Measurements from ENCODE around the gene CLSTN1. TPM values are rescaled to one million over a fixed set of nuclear protein-coding genes. Genes with fewer than 3 reads are reported as not detected.

CLSTN1 gene
- total RNA-seq, 3 donors from 2014 or later: 166 to 275 (median 224) TPM

GRCh38 chr1:9850442-9851162 lies 26.8 kb upstream of the CLSTN1 start:
- ATAC-seq (no peak), DNase-seq (no peak)
- Histone ChIP-seq H3K36me3 (ENCODE audit: low read depth) (no peaks in the 10 kb centered on the region), H3K4me3 (no peak overlapping the region), H3K9me3 (peaks cover 5% of the 10 kb centered on the region), H3K4me1 (ENCODE audit: low read depth) (no peaks in the 10 kb centered on the region)
- intact Hi-C loops (cut with DNase I, micrococcal nuclease): no loop called here
- TF ChIP-seq CTCF (IDR thresholded peaks at IDR 0.05): no peak

- Histone ChIP-seq H3K4me1 (ENCODE audit: low read depth) (no peaks in the 10 kb centered on the region), H3K9me3 (peaks cover 5% of the 10 kb centered on the region), H3K4me3 (no peak overlapping the region), H3K36me3 (ENCODE audit: low read depth) (no peaks in the 10 kb centered on the region)
- ATAC-seq (peak; percentile 15), DNase-seq (no peak)
- intact Hi-C loops (cut with DNase I, micrococcal nuclease): no loop called here
- no peak for TF ChIP-seq CTCF (IDR thresholded peaks at IDR 0.05)
Measured at GRCh38 chr1:9849691-9850441, 26.1 kb upstream of the CLSTN1 start.

- DNase-seq: no peak
- no peaks in the 10 kb centered on the region for H3K36me3 ChIP-seq (ENCODE audit: low read depth)
- H3K4me3 ChIP-seq: no peak overlapping the region
- no peak for ATAC-seq
- intact Hi-C loops (cut with DNase I, micrococcal nuclease): no loop called here
- TF ChIP-seq CTCF (IDR thresholded peaks at IDR 0.05): no peak
- H3K9me3 ChIP-seq: no peaks in the 10 kb centered on the region
- peaks cover 3% of the 10 kb centered on the region for H3K4me1 ChIP-seq (ENCODE audit: low read depth)
Measured at GRCh38 chr1:9848022-9848421, 24.3 kb upstream of the CLSTN1 start.

GRCh38 chr1:9847269-9847668 lies 23.5 kb upstream of the CLSTN1 start:
- Histone ChIP-seq H3K36me3 (ENCODE audit: low read depth) (no peaks in the 10 kb centered on the region), H3K4me3 (no peak overlapping the region), H3K4me1 (ENCODE audit: low read depth) (peaks cover 11% of the 10 kb centered on the region), H3K9me3 (no peaks in the 10 kb centered on the region)
- DNase-seq (no peak), ATAC-seq (no peak)
- TF ChIP-seq CTCF (IDR thresholded peaks at IDR 0.05): no peak
- intact Hi-C loops (cut with DNase I, micrococcal nuclease): no loop called here

GRCh38 chr1:9846611-9847171 lies 22.9 kb upstream of the CLSTN1 start:
- peak in 1 of 3 donors; percentile 23 for DNase-seq
- no peaks in the 10 kb centered on the region for H3K36me3 ChIP-seq (ENCODE audit: low read depth)
- intact Hi-C loops (cut with DNase I, micrococcal nuclease): no loop called here
- no peak overlapping the region for H3K4me3 ChIP-seq
- ATAC-seq: no peak
- H3K9me3 ChIP-seq: no peaks in the 10 kb centered on the region
- TF ChIP-seq CTCF (IDR thresholded peaks at IDR 0.05): no peak
- H3K4me1 ChIP-seq (ENCODE audit: low read depth): peaks cover 12% of the 10 kb centered on the region
